ENCODE data around the gene OSBPL8.

Gene OSBPL8

DNA sequence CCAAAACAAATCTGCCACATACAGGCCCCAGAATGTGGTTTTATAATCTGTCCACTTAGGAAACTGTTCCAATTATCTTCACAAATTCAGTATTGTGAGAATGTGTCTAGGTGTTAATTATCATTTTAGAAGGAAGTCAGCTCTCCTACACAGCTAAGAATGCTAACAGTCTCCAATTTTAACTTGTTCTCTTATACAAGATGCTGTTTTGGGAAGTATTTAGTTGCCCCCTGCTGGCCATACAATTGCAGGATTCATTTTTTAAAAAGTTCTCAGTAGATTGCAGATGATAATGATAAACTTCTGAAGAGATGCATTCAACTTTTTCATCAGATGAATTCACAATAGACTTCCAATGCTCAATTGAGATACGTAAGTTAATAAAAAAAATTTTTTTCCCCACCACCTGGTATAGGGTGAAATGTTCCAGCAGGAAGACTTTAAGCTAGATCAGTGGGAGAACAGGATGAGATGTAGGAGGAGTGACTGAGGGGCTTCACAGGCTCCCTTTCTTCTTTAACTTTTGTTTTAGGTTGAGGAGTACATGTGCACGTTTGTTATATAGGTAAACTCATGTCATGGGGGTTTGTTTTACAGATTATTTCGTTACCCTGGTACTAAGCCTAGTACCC lies 27.3 kb upstream of the OSBPL8 start:
- H3K18ac ChIP-seq (ENCODE audit: low read depth in 1 of 2, low read length in 2 of 2): no peak overlapping the region
- no peak overlapping the region for H2BK12ac ChIP-seq (ENCODE audit: low read length in 2 of 2)
- H3K4me1 ChIP-seq (ENCODE audit: control insufficient read depth, insufficient read depth, low read depth, low read length): no peaks in the 10 kb centered on the region
- H3K4me2 ChIP-seq (ENCODE audit: low read length, poor library complexity, severe bottlenecking): no peak overlapping the region
- H2BK15ac ChIP-seq (ENCODE audit: low read depth, poor library complexity, severe bottlenecking): no peak overlapping the region
- H3K27ac ChIP-seq (ENCODE audit: low read length, poor library complexity, severe bottlenecking): no peak overlapping the region
- H4K91ac ChIP-seq (ENCODE audit: low read length): no peak overlapping the region
- no peak overlapping the region for H4K8ac ChIP-seq (ENCODE audit: low read length)
- H2AFZ ChIP-seq (ENCODE audit: low read depth, low read length): no peak overlapping the region
- DNase-seq: peak; percentile 53
- no peak overlapping the region for H3K23ac ChIP-seq (ENCODE audit: low read length in 2 of 2)
- H2BK5ac ChIP-seq (ENCODE audit: low read depth, low read length, poor library complexity, severe bottlenecking): no peak overlapping the region
- no peaks in the 10 kb centered on the region for H3K27me3 ChIP-seq (ENCODE audit: control insufficient read depth in 1 of 2, insufficient read depth in 1 of 2, low read length in 2 of 2)
- H3K9ac ChIP-seq (ENCODE audit: low read length): peak overlapping the region; percentile 67
- WGBS: no CpG with 5 or more reads among the region's 3 CpGs
- H3K79me1 ChIP-seq (replicated peaks; ENCODE audit: low read length, poor library complexity, severe bottlenecking): no peaks in the 10 kb centered on the region
- H3K4me3 ChIP-seq (ENCODE audit: insufficient read depth in 1 of 2, low read depth in 1 of 2, low read length in 2 of 2): no peak overlapping the region
- H3K4ac ChIP-seq (ENCODE audit: low read depth in 1 of 2, low read length in 2 of 2): no peak overlapping the region
- no peak overlapping the region for H3K14ac ChIP-seq (ENCODE audit: low read length in 2 of 2)
- no peak overlapping the region for H2BK120ac ChIP-seq (ENCODE audit: low read depth, low read length)
- H3K9me3 ChIP-seq (ENCODE audit: control insufficient read depth, low read length): no peaks in the 10 kb centered on the region
- H2AK5ac ChIP-seq (ENCODE audit: low read length, severe bottlenecking): no peak overlapping the region
- no peaks in the 10 kb centered on the region for H3K36me3 ChIP-seq (ENCODE audit: control insufficient read depth in 1 of 2, insufficient read depth in 2 of 2, low read depth in 1 of 2, low read length in 2 of 2)

DNA sequence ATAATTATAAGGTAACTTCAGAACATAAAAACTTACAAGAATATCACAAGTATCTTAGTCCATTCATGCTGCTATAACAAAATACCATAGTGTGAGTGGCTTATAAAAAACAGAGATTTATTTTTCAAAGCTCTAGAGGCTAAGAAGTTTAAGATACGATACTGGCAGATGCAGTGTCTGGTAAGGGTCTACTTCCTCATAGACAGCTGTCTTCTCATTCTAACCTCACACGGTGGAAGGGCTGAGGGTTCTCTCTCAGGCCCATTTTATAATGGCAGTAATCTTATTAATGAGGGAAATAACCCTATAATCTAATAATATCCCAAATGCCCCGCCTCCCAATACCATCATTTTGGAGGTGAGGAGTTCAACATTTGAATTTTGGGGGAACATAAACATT lies 23.7 kb upstream of the OSBPL8 start:
- H2AFZ ChIP-seq (ENCODE audit: low read depth, low read length): no peak overlapping the region
- H3K18ac ChIP-seq (ENCODE audit: low read depth in 1 of 2, low read length in 2 of 2): no peak overlapping the region
- no peak overlapping the region for H4K91ac ChIP-seq (ENCODE audit: low read length)
- no peak for DNase-seq
- H3K14ac ChIP-seq (ENCODE audit: low read length in 2 of 2): no peak overlapping the region
- H3K79me1 ChIP-seq (replicated peaks; ENCODE audit: low read length, poor library complexity, severe bottlenecking): no peaks in the 10 kb centered on the region
- no peaks in the 10 kb centered on the region for H3K36me3 ChIP-seq (ENCODE audit: control insufficient read depth in 1 of 2, insufficient read depth in 2 of 2, low read depth in 1 of 2, low read length in 2 of 2)
- no peak overlapping the region for H3K4me2 ChIP-seq (ENCODE audit: low read length, poor library complexity, severe bottlenecking)
- no peak overlapping the region for H4K8ac ChIP-seq (ENCODE audit: low read length)
- no peak overlapping the region for H3K4ac ChIP-seq (ENCODE audit: low read depth in 1 of 2, low read length in 2 of 2)
- H2AK5ac ChIP-seq (ENCODE audit: low read length, severe bottlenecking): no peak overlapping the region
- no peaks in the 10 kb centered on the region for H3K4me1 ChIP-seq (ENCODE audit: control insufficient read depth, insufficient read depth, low read depth, low read length)
- no CpG with 5 or more reads among the region's 3 CpGs for WGBS
- no peaks in the 10 kb centered on the region for H3K27me3 ChIP-seq (ENCODE audit: control insufficient read depth in 1 of 2, insufficient read depth in 1 of 2, low read length in 2 of 2)
- H2BK120ac ChIP-seq (ENCODE audit: low read depth, low read length): no peak overlapping the region
- no peak overlapping the region for H3K27ac ChIP-seq (ENCODE audit: low read length, poor library complexity, severe bottlenecking)
- H2BK15ac ChIP-seq (ENCODE audit: low read depth, poor library complexity, severe bottlenecking): no peak overlapping the region
- no peak overlapping the region for H3K23ac ChIP-seq (ENCODE audit: low read length in 2 of 2)
- peak overlapping the region; percentile 76 for H3K9ac ChIP-seq (ENCODE audit: low read length)
- no peaks in the 10 kb centered on the region for H3K9me3 ChIP-seq (ENCODE audit: control insufficient read depth, low read length)
- H2BK5ac ChIP-seq (ENCODE audit: low read depth, low read length, poor library complexity, severe bottlenecking): no peak overlapping the region
- H3K4me3 ChIP-seq (ENCODE audit: insufficient read depth in 1 of 2, low read depth in 1 of 2, low read length in 2 of 2): no peak overlapping the region
- no peak overlapping the region for H2BK12ac ChIP-seq (ENCODE audit: low read length in 2 of 2)

DNA sequence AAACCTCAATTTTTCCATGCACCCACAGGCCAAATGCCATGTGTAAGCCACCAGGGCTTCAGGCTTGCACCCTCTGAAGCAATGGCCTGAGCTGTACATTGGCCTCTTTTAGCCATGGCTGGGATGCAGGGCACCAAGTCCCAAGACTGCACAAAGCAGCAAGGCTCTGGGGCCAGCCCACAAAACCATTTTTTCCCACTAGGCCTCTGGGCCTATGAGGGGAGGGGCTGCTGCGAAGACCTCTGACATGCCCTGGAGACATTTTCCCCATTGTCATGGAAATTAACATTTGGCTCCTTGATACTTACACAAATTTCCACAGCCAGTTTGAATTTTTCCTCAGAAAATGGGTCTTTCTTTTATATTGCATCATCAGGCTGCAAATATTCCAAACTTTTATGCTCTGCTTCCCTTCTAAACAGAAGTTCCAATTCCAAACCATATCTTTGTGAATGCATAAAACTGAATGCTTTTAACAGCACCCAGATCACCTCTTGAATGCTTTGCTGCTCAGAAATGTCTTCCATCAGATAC lies 14.3 kb upstream of the OSBPL8 start:
- H3K27me3 ChIP-seq (ENCODE audit: control insufficient read depth in 1 of 2, insufficient read depth in 1 of 2, low read length in 2 of 2): no peaks in the 10 kb centered on the region
- DNase-seq: no peak
- H3K18ac ChIP-seq (ENCODE audit: low read depth in 1 of 2, low read length in 2 of 2): no peak overlapping the region
- no peak overlapping the region for H3K4me2 ChIP-seq (ENCODE audit: low read length, poor library complexity, severe bottlenecking)
- no peak overlapping the region for H2BK15ac ChIP-seq (ENCODE audit: low read depth, poor library complexity, severe bottlenecking)
- H2AK5ac ChIP-seq (ENCODE audit: low read length, severe bottlenecking): no peak overlapping the region
- no peaks in the 10 kb centered on the region for H3K4me1 ChIP-seq (ENCODE audit: control insufficient read depth, insufficient read depth, low read depth, low read length)
- H2BK120ac ChIP-seq (ENCODE audit: low read depth, low read length): no peak overlapping the region
- no peak overlapping the region for H2BK12ac ChIP-seq (ENCODE audit: low read length in 2 of 2)
- H3K9me3 ChIP-seq (ENCODE audit: control insufficient read depth, low read length): no peaks in the 10 kb centered on the region
- H4K8ac ChIP-seq (ENCODE audit: low read length): no peak overlapping the region
- H2AFZ ChIP-seq (ENCODE audit: low read depth, low read length): no peak overlapping the region
- no peak overlapping the region for H4K91ac ChIP-seq (ENCODE audit: low read length)
- H2BK5ac ChIP-seq (ENCODE audit: low read depth, low read length, poor library complexity, severe bottlenecking): no peak overlapping the region
- no peaks in the 10 kb centered on the region for H3K36me3 ChIP-seq (ENCODE audit: control insufficient read depth in 1 of 2, insufficient read depth in 2 of 2, low read depth in 1 of 2, low read length in 2 of 2)
- no peak overlapping the region for H3K27ac ChIP-seq (ENCODE audit: low read length, poor library complexity, severe bottlenecking)
- H3K79me1 ChIP-seq (replicated peaks; ENCODE audit: low read length, poor library complexity, severe bottlenecking): no peaks in the 10 kb centered on the region
- no peak overlapping the region for H3K4ac ChIP-seq (ENCODE audit: low read depth in 1 of 2, low read length in 2 of 2)
- no peak overlapping the region for H3K14ac ChIP-seq (ENCODE audit: low read length in 2 of 2)
- no peak overlapping the region for H3K23ac ChIP-seq (ENCODE audit: low read length in 2 of 2)
- H3K4me3 ChIP-seq (ENCODE audit: insufficient read depth in 1 of 2, low read depth in 1 of 2, low read length in 2 of 2): no peak overlapping the region
- no peak overlapping the region for H3K9ac ChIP-seq (ENCODE audit: low read length)
- 100% methylated on average over 1 of the region's 1 CpG for WGBS

DNA sequence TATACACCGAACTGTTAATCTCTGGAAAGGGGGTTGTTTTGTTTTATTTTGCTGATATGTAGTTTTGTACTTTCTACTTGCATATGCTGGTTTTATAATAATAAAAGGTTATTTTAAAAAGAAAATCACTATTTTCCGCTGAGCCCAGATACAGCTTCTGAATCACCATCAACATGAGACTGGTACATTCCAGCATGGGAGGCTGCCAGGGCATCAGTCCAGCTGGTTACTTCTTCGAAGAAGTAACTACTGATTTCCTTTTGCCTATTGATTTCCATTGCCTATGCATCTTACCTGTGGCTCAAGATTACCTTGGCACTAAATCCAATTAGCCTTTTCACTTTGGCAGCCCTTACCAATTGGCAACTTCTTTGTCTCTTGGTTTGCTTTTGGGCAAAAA lies 11.7 kb upstream of the OSBPL8 start:
- Histone ChIP-seq H3K23ac (ENCODE audit: low read length in 2 of 2) (no peak overlapping the region), H2AFZ (ENCODE audit: low read depth, low read length) (no peak overlapping the region), H2BK15ac (ENCODE audit: low read depth, poor library complexity, severe bottlenecking) (no peak overlapping the region), H3K14ac (ENCODE audit: low read length in 2 of 2) (no peak overlapping the region), H3K27ac (ENCODE audit: low read length, poor library complexity, severe bottlenecking) (no peak overlapping the region), H3K36me3 (ENCODE audit: control insufficient read depth in 1 of 2, insufficient read depth in 2 of 2, low read depth in 1 of 2, low read length in 2 of 2) (no peaks in the 10 kb centered on the region), H2BK5ac (ENCODE audit: low read depth, low read length, poor library complexity, severe bottlenecking) (no peak overlapping the region), H3K27me3 (ENCODE audit: control insufficient read depth in 1 of 2, insufficient read depth in 1 of 2, low read length in 2 of 2) (no peaks in the 10 kb centered on the region), H4K91ac (ENCODE audit: low read length) (no peak overlapping the region), H2AK5ac (ENCODE audit: low read length, severe bottlenecking) (no peak overlapping the region), H2BK12ac (ENCODE audit: low read length in 2 of 2) (no peak overlapping the region), H3K4me1 (ENCODE audit: control insufficient read depth, insufficient read depth, low read depth, low read length) (no peaks in the 10 kb centered on the region), H2BK120ac (ENCODE audit: low read depth, low read length) (no peak overlapping the region), H3K9ac (ENCODE audit: low read length) (no peak overlapping the region), H3K4me3 (ENCODE audit: insufficient read depth in 1 of 2, low read depth in 1 of 2, low read length in 2 of 2) (no peak overlapping the region), H3K9me3 (ENCODE audit: control insufficient read depth, low read length) (no peaks in the 10 kb centered on the region), H4K8ac (ENCODE audit: low read length) (no peak overlapping the region), H3K18ac (ENCODE audit: low read depth in 1 of 2, low read length in 2 of 2) (no peak overlapping the region), H3K79me1 (replicated peaks; ENCODE audit: low read length, poor library complexity, severe bottlenecking) (no peaks in the 10 kb centered on the region), H3K4ac (ENCODE audit: low read depth in 1 of 2, low read length in 2 of 2) (no peak overlapping the region), H3K4me2 (ENCODE audit: low read length, poor library complexity, severe bottlenecking) (no peak overlapping the region)
- 96% methylated on average over 2 of the region's 3 CpGs for WGBS
- DNase-seq: no peak
